SK-N-SH treated with all-trans-retinoic acid at 6 μM for 48 hours (cell line): ENCODE measurements around the gene AUTS2.

Experiments used
- CSDC2 ChIP-seq: fragments of 250-450 bp; sonication (Bioruptor Pico); IDR thresholded peaks from 2 replicates; pipeline ENCODE4 v1.5.0; 2020; ENCODE audit warnings: mild to moderate bottlenecking, moderate library complexity
- TCF4 ChIP-seq: fragments of 250-450 bp; sonication (Bioruptor Pico); IDR thresholded peaks from 2 replicates; pipeline ENCODE4 v1.8.0; 2021; ENCODE audit warnings: mild to moderate bottlenecking, moderate library complexity, borderline replicate concordance

GRCh38 chr7:70044064-70044463 is 445.8 kb downstream of the AUTS2 start:
- TF ChIP-seq TCF4 (no peak; the same call in 1 of the 2 replicates), CSDC2 (no peak)
